Parathyroid adenoma (tissue), 2 donors: ENCODE data around the gene NIF3L1.

Experiments used
- H2AFZ ChIP-seq: fragments of 300-600 bp; sonication (generic); one replicate; pipeline ENCODE4 v1.7.0; 2017; ENCODE audit warnings: antibody characterized with exemption, mild to moderate bottlenecking
- H3K27ac ChIP-seq: fragments of 300-600 bp; sonication (generic); one replicate; pipeline ENCODE4 v1.7.0; 2017
- H3K27me3 ChIP-seq: fragments of 300-600 bp; sonication (generic); one replicate; pipeline ENCODE4 v1.7.0; 2017; ENCODE audit warnings: low read length; ENCODE audit not compliant: control insufficient read depth, insufficient read depth
- H3K36me3 ChIP-seq: fragments of 300-600 bp; sonication (generic); one replicate; pipeline ENCODE4 v1.7.0; 2017; ENCODE audit warnings: low read length; ENCODE audit not compliant: control insufficient read depth, insufficient read depth
- H3K4me1 ChIP-seq: fragments of 300-600 bp; sonication (generic); one replicate; pipeline ENCODE4 v1.7.0; 2017; ENCODE audit warnings: control low read depth
- H3K4me2 ChIP-seq: fragments of 300-600 bp; sonication (generic); one replicate; pipeline ENCODE4 v1.7.0; 2017; ENCODE audit warnings: low read length
- H3K4me3 ChIP-seq: fragments of 300-600 bp; sonication (generic); one replicate; pipeline ENCODE4 v1.7.0; 2017; ENCODE audit warnings: low read depth, low read length
- H3K79me2 ChIP-seq: fragments of 300-600 bp; sonication (generic); one replicate; pipeline ENCODE4 v1.7.0; 2017; ENCODE audit warnings: control low read depth
- H3K9ac ChIP-seq: fragments of 300-600 bp; sonication (generic); one replicate; pipeline ENCODE4 v1.7.0; 2017; ENCODE audit warnings: mild to moderate bottlenecking
- H3K9me3 ChIP-seq: fragments of 300-600 bp; sonication (generic); one replicate; pipeline ENCODE4 v1.7.0; 2017; ENCODE audit warnings: low read length; ENCODE audit not compliant: control insufficient read depth
- CTCF ChIP-seq: fragments of 300-600 bp; sonication (generic); IDR thresholded peaks from one replicate; pipeline ENCODE4 v1.7.0; 2017; ENCODE audit warnings: antibody characterized with exemption, mild to moderate bottlenecking
- donor health status: primary hyperparathyroidism.

Gene NIF3L1

GRCh38 chr2:200899482-200899881, 10.3 kb downstream of the NIF3L1 start:
- H2AFZ ChIP-seq: no peak overlapping the region
- no peak overlapping the region for H3K4me3 ChIP-seq
- no peak overlapping the region for H3K9ac ChIP-seq
- no peaks in the 10 kb centered on the region for H3K79me2 ChIP-seq
- H3K4me2 ChIP-seq: no peak overlapping the region
- H3K36me3 ChIP-seq: no peaks in the 10 kb centered on the region
- no peaks in the 10 kb centered on the region for H3K27me3 ChIP-seq
- no peaks in the 10 kb centered on the region for H3K4me1 ChIP-seq
- no peak for TF ChIP-seq CTCF
- H3K27ac ChIP-seq: no peak overlapping the region
- H3K9me3 ChIP-seq: no peaks in the 10 kb centered on the region

- no peak overlapping the region for H3K9ac ChIP-seq
- no peak overlapping the region for H2AFZ ChIP-seq
- no peaks in the 10 kb centered on the region for H3K9me3 ChIP-seq
- H3K79me2 ChIP-seq: no peaks in the 10 kb centered on the region
- no peak overlapping the region for H3K4me2 ChIP-seq
- TF ChIP-seq CTCF: peak; percentile 63
- no peak overlapping the region for H3K4me3 ChIP-seq
- H3K27me3 ChIP-seq: no peaks in the 10 kb centered on the region
- no peaks in the 10 kb centered on the region for H3K4me1 ChIP-seq
- H3K36me3 ChIP-seq: no peaks in the 10 kb centered on the region
- H3K27ac ChIP-seq: no peak overlapping the region
Observed at GRCh38 chr2:200901459-200902072, 12.4 kb downstream of the NIF3L1 start.

- TF ChIP-seq CTCF: peak; percentile 58
Observed at GRCh38 chr2:200905618-200906296, 16.6 kb downstream of the NIF3L1 start.

GRCh38 chr2:200909958-200910357, 20.8 kb downstream of the NIF3L1 start:
- Histone ChIP-seq H3K4me1 (no peaks in the 10 kb centered on the region), H2AFZ (no peak overlapping the region), H3K79me2 (no peaks in the 10 kb centered on the region), H3K36me3 (no peaks in the 10 kb centered on the region), H3K9ac (no peak overlapping the region), H3K27ac (no peak overlapping the region), H3K9me3 (no peaks in the 10 kb centered on the region), H3K4me2 (no peak overlapping the region), H3K4me3 (no peak overlapping the region), H3K27me3 (no peaks in the 10 kb centered on the region)
- no peak for TF ChIP-seq CTCF

More at GRCh38 chr2:200905618-200906296, 16.6 kb downstream of the NIF3L1 start:
- no peaks in the 10 kb centered on the region for H3K9me3 ChIP-seq
- no peak overlapping the region for H3K4me2 ChIP-seq
- no peak overlapping the region for H3K9ac ChIP-seq
- no peak overlapping the region for H3K27ac ChIP-seq
- H3K36me3 ChIP-seq: no peaks in the 10 kb centered on the region
- H3K27me3 ChIP-seq: no peaks in the 10 kb centered on the region
- no peak overlapping the region for H2AFZ ChIP-seq
- no peaks in the 10 kb centered on the region for H3K4me1 ChIP-seq
- H3K79me2 ChIP-seq: no peaks in the 10 kb centered on the region
- no peak overlapping the region for H3K4me3 ChIP-seq

- H3K27me3 ChIP-seq: no peaks in the 10 kb centered on the region
- TF ChIP-seq CTCF: no peak
- no peaks in the 10 kb centered on the region for H3K36me3 ChIP-seq
Observed at GRCh38 chr2:200913654-200914053, 24.5 kb downstream of the NIF3L1 start.

More at GRCh38 chr2:200913654-200914053, 24.5 kb downstream of the NIF3L1 start:
- no peaks in the 10 kb centered on the region for H3K79me2 ChIP-seq
- H3K4me1 ChIP-seq: no peaks in the 10 kb centered on the region
- H3K4me3 ChIP-seq: no peak overlapping the region
- no peak overlapping the region for H3K9ac ChIP-seq
- H3K27ac ChIP-seq: no peak overlapping the region
- H3K4me2 ChIP-seq: no peak overlapping the region
- no peaks in the 10 kb centered on the region for H3K9me3 ChIP-seq
- H2AFZ ChIP-seq: no peak overlapping the region
